ENCODE data around the gene RBL2. TPM values are rescaled to one million over a fixed set of nuclear protein-coding genes. Genes with fewer than 3 reads are reported as not detected.

The RBL2 gene
- total and polyA plus RNA-seq, 2 donors (not counting 3 experiments of a cell fraction or from before 2014, with no cell fraction given): 22.5 to 30.7 TPM

- no peaks in the 10 kb centered on the region for H3K9me3 ChIP-seq (replicated peaks; ENCODE audit: control insufficient read depth, insufficient read depth, low read length)
- no peaks in the 10 kb centered on the region for H3K9me1 ChIP-seq (replicated peaks; ENCODE audit: control insufficient read depth, extremely low read depth, insufficient read depth, low read length)
- peak; percentile 89 for FAIRE-seq
- ChIA-PET CTCF (interaction anchor here (0.8 to 2.9 kb wide), 2 partner anchors 31 to 45 kb away, joined by 3 to 13 read pairs; no protein-coding TSS in a partner anchor), POLR2A (interaction anchor here (1.1 to 1.4 kb wide), 2 partner anchors 10 to 14 kb away, joined by 3 to 5 read pairs; no protein-coding TSS in a partner anchor)
- intact Hi-C loops (cut with micrococcal nuclease) (loop anchor here (5.0 to 10.0 kb wide), 3 partner anchors 182 to 450 kb away; partner anchors contain the start of genes CHD9, CHD9NB, FTO and RPGRIP1L), dilution Hi-C loops (cut with MboI; ENCODE audit: extremely low pct_ligation_motif_present, low sequenced_read_pairs) (no loop called here)
- H3K4me2 ChIP-seq (ENCODE audit: insufficient read depth, low read length): peak overlapping the region; percentile 12
- H4K20me1 ChIP-seq (replicated peaks; ENCODE audit: control insufficient read depth, extremely low read depth, insufficient read depth, low read length): no peaks in the 10 kb centered on the region
- peak; percentile 77 for DNase-seq (ENCODE audit: low read depth, low spot score)
- peak overlapping the region; percentile 57 for H3K9ac ChIP-seq (replicated peaks; ENCODE audit: extremely low read depth, insufficient read depth, low read length)
- TF ChIP-seq GATA2 (IDR thresholded peaks at IDR 0.05; ENCODE audit: insufficient read depth, insufficient read length, low read depth, low read length): no peak
- no peak for TF ChIP-seq POLR2A (IDR thresholded peaks at IDR 0.05; ENCODE audit: low read depth, low read length)
- no peak for TF ChIP-seq CTCF (IDR thresholded peaks at IDR 0.05; ENCODE audit: extremely low read depth in 1 of 2, insufficient read depth in 1 of 2, low read depth in 1 of 2, low read length in 2 of 2)
- TF ChIP-seq MAX (IDR thresholded peaks at IDR 0.05; ENCODE audit: insufficient read depth, insufficient read length): peak; percentile 55
- TF ChIP-seq JUN (IDR thresholded peaks at IDR 0.05; ENCODE audit: borderline replicate concordance, insufficient read depth, insufficient read length, low read depth): peak; percentile 69
- peak; percentile 49 for TF ChIP-seq MYC (IDR thresholded peaks at IDR 0.05; ENCODE audit: low read depth, low read length)
- TF ChIP-seq EZH2 (IDR thresholded peaks at IDR 0.05; ENCODE audit: borderline replicate concordance, low read depth, low read length, severe bottlenecking): no peak
- TF ChIP-seq FOS (IDR thresholded peaks at IDR 0.05; ENCODE audit: borderline replicate concordance, insufficient read depth, low read length): peak; percentile 55
- TF ChIP-seq POLR2AphosphoS5 (IDR thresholded peaks at IDR 0.05; ENCODE audit: insufficient read depth, low read depth, low read length): no peak
- no peaks in the 10 kb centered on the region for H3K27me3 ChIP-seq (ENCODE audit: control insufficient read depth in 2 of 2, insufficient read depth in 2 of 2, low read length in 2 of 2)
- BruUV-seq (replicated peaks): no TSS peak
- H3K4me1 ChIP-seq (ENCODE audit: control insufficient read depth, extremely low read depth, insufficient read depth, low read length): peaks cover 32% of the 10 kb centered on the region
- no peaks in the 10 kb centered on the region for H3K36me3 ChIP-seq (ENCODE audit: control insufficient read depth in 2 of 2, extremely low read depth in 1 of 2, insufficient read depth in 2 of 2, low read length in 2 of 2)
- H3K4me3 ChIP-seq (replicated peaks in 1 of 3; ENCODE audit: insufficient read depth in 1 of 3, low read depth in 1 of 3, low read length in 3 of 3): peak overlapping the region in 1 of 3 experiments; percentile 6
- peaks cover 4% of the 10 kb centered on the region for H3K79me2 ChIP-seq (ENCODE audit: control insufficient read depth, insufficient read depth, low read length)
- H2AFZ ChIP-seq (ENCODE audit: low read depth, low read length): peak overlapping the region; percentile 4
- peak overlapping the region; percentile 92 for H3K27ac ChIP-seq (ENCODE audit: insufficient read depth, low read depth, low read length)
Observed at GRCh38 chr16:53504665-53505064, 70.4 kb downstream of the RBL2 start.

All from endothelial cell of umbilical vein (primary cell).